DMS79 treated with DMSO at 0.1 percent for 48 hours (cell line): ENCODE measurements around the gene RAF1.
A peak's percentile ranks its signal among the peaks of the same experiment; 100 is the strongest.
"Not testable (repeated sequence)": the region's sequence is repeated elsewhere in the genome, so short reads cannot be mapped to it uniquely, and the experiment has no call there.

ENCODE experiments used
- DNase-seq: peaks from one replicate; lab custom pipeline; 2025; lab: John Stamatoyannopoulos, UW

Gene RAF1

DNA sequence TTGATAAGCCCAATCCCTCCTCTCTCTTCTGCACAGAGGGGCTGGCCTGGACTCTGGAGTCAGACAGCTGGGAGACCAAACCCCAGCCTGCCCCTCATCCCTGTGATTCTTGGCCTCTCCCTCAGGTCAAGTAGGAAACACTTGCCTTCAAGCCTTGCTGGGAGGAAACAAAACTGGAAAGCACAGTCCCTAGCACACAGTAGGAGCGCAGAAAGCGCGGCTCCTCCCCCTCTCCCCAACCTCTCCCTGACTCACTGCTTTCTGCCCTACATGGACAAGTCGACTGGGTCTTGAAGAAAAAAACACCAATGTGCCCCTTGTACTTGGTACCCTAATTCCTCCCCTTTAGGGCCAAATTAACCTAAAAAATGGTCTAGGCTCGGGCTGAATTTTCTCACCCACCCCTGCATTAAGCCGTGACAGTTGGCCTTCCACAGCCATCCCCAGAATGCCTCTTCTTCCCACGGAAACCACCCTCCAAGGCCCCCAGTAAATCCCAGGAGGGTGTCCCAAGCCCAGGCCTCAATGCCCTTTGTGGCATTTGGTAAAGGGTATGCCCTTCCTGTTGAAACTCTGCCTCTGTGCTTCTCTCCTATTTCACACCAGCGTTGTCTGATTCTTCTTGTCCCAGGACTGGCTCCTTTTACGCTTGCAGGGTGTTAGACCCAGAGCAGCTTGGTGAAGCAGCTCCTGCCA is 11.3 kb upstream of the RAF1 start:
- no peak for DNase-seq

GRCh38 chr3:12673956-12674736 is 10.2 kb upstream of the RAF1 start:
- DNase-seq = not testable (repeated sequence)

- DNase-seq = no peak
Measured at GRCh38 chr3:12671120-12671450, 7.2 kb upstream of the RAF1 start.

DNA sequence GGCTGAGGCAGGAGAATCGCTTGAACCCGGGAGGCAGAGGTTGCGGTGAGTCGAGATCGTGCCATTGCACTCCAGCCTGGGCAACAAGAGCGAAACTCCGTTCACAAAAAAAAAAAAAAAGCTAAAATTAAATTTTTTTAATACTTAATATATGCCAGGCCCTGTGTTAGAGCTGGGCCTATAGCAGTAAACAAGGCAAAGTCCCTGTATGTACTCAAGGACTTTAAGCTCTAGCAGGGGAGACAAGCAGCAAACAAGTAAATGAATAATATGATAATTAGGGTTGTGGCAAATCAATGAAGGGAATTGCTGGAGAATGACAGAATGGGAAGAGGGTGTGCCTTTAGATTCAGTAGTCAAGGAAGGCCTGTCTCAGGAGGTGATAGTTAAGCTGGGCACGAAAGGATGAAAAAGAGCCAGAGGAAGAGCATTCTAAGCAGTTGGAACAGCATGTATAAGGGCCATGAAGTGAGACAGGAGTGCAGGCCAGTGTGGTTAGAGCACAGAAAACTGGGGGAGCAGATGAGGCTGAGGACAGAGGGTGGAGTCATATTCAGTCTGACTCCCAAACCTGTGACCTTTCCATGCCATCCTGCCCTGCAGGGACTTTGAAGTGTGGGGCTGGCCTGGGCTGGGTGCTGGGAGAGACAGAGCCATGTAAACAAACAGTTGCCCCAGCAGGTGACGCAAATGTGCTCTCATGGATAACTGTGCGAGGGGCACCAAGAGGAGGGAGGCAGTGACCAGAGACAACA is 6.6 kb upstream of the RAF1 start:
- no peak for DNase-seq

DNA sequence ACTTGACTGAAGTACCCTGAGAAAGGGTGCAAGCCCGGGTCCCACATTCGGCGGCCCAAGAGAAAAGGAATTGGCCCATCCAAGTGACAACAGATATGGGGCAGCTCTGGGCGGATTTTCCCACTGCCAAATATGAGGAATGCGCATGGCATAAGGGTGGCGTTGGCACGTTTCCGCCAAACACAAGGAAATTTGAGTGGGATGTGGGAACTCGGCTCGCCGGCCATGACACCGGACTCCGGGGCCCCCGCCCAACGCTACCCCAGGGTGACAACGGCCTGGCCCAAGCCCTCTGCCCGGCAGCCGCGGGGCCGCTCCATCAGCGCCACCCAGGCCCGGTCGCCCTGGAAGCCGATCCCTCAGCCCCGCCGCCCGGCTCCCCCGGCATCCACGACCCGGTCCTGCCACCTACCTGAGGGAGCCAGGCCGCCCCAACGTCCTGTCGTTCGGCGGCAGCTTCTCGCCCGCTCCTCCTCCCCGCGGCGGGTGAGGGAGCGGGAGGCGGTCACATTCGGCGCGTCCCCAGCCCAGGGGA is 449 bp downstream of the RAF1 start:
- DNase-seq = peak; percentile 25

DNA sequence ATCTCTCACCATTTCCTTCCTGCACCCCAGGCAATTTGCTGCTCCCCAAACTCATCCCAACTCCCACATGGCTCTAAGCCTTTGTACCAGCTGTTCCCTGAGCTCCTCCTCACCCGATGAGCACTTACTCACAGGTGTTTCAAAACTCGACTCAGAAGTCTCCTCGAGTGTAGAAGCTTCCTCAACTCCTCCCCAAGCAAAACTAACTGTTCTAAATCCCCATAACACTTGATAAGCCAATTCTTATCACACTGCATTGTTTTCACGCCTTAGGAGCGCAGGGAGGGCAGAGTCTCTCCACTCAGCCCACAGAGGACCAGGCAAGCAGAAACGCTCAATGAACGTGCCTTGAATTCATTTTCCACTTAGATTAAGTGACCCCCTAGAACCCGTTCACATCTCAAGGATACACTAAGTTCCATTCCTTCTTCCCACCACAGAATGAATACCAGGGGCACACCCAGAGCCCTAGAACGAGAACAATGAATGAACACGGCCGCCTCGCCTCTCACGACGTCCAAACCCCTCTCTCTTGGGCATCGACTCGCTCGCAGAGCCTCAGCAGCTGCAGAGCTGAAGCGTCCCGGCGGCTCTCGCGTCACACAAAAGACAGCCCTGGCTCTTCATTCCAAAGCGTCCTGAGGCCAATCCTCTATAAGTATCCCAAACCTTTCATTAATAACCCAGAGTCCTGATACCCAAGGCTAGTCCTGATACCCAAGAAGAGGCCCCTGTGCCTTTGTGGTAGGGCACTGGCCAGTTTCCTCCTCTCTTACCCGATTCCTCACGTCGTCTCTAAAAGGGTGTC is 1.1 kb downstream of the RAF1 start:
- DNase-seq = no peak

GRCh38 chr3:12661926-12662592 is 1.9 kb downstream of the RAF1 start:
- no peak for DNase-seq

- not testable (repeated sequence) for DNase-seq
Measured at GRCh38 chr3:12661375-12661774, 2.5 kb downstream of the RAF1 start.

GRCh38 chr3:12660196-12660595 is 3.7 kb downstream of the RAF1 start:
- DNase-seq = no peak

GRCh38 chr3:12659316-12660015 is 4.5 kb downstream of the RAF1 start:
- no peak for DNase-seq

GRCh38 chr3:12658593-12659058 is 5.3 kb downstream of the RAF1 start:
- DNase-seq = no peak

- no peak for DNase-seq
Measured at GRCh38 chr3:12656850-12657249, 7.1 kb downstream of the RAF1 start.

DNA sequence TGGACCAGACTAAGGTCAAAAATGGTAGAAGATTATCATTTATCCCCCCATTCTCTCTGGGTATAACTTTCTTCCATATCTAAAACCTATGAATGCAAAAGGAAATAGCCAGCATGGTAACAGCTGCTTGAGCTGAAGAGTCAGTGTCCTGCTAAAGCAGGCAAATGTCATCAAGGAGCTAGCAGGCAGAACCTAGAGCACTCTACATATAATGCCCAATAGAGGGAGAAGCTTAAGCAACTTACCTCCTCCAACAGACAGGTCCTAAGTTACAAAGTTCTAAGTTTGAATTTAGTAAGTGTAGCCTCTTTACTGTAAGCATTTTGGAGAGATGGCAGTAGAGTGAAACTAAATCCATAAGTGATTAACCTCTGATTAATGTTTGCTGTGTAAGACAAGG is 7.7 kb downstream of the RAF1 start:
- DNase-seq = no peak

DNA sequence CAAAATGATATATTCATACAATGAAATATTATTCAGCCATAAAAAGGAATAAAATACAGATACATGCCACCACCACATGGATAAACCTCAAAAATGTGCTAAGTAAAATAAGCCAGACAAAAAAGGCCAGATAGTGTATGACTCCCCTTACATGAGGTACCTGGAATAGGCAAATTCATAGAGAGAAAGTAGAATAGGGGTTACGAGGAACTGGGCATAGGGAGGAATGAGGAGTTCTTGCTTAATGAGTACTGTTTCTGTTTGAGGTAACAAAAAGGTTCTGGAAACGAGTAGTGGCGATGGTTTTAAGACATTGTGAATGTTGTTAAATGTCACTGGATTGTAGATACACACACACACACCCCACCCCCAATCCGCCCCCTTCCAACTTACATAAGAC is 8.2 kb downstream of the RAF1 start:
- DNase-seq = no peak

DNA sequence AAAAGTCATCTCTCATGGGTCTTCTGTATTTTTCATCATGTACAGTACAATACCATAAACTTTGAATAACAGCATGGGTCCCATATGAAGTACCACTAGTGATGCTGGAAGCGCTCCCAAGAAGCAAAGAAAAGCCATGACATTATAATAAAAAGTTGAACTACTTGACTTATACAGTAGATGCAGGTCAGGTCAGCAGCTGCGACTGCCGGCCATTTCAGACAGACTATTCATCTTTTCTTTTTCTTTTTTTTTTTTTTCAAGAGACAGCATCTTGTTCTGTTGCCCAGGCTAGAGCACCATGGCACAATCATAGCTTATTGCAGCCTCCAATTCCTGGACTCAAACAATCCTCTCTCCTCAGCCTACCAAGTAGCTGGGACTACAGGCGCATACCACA is 10.2 kb downstream of the RAF1 start:
- DNase-seq = no peak

DNA sequence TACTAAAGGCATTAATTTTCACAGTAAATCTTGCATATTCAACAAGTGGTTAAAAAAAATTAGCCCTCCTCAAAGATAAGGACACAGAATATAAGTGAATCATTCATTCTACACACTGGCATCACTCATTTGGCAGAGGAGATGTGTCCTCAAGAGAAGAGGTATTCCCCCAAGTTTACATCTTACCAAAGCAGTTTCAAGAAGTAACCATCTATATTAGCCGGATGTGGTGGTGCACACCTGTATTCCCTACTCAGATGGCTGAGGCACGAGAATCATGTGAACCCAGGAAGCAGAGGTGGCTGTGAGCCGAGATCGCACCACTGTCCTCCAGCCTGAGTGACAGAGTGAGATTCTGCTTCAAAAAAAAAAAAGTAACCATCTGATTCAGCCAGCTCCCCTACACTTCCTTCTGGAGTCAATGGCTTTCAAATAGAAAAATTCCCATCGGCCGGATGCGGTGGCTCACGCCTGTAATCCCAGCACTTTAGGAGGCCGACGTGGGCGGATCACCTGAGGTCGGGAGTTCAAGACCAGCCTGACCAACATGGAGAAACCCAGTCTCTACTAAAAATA is 15.4 kb downstream of the RAF1 start:
- no peak for DNase-seq

- no peak for DNase-seq
Measured at GRCh38 chr3:12644331-12644937, 19.5 kb downstream of the RAF1 start.

DNA sequence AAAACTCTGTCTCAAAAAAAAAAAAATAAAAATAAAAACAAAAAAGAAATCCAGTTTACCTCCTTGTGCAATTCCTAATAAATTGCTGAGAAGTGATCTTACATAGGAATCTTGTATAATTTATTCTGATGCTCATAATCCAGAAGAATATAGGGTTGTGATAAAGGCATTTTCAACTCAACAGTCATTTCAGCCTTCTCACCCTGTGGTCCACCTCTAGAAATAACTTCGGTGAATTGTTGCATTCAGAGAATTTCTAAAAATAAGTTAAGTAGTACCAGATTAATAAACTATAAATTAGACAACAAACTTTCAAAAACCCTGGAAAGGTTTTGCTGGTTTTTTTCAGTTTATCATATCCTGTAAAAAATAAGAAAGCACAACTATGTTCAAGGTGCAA is 20.2 kb downstream of the RAF1 start:
- no peak for DNase-seq

DNA sequence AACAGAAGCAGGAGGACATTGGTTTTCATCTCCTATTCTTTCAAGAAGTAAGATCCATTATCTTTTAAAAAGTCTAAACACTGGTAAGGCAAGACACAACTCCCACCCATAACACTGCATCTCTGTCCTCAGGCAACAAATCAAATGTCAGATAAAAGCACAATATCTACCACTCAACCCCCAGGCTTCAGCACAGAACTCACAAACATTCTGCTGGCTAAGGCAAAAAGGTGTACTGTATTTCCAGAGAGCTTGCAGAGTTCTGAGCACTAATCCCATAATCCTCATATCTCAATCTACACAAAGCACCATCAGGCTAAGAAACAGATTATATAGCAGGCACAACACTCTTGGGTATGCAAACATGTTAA is 20.9 kb downstream of the RAF1 start:
- no peak for DNase-seq

GRCh38 chr3:12640853-12641252 is 23.1 kb downstream of the RAF1 start:
- not testable (repeated sequence) for DNase-seq
